GM12892 (cell line): ENCODE data around the gene STK32C.

Source experiments
- DNase-seq: peaks from one replicate; pipeline ENCODE4 v3.0.0; 2011; ENCODE audit not compliant: insufficient read length
- FAIRE-seq: peaks from 2 replicates; lab custom pipeline; 2011; peaks lifted over from hg19 to GRCh38; lab: Jason Lieb, UNC
- POLR2A ChIP-seq: IDR thresholded peaks from 2 replicates; pipeline ENCODE4 v1.6.1; 2011; ENCODE audit warnings: low read depth, low read length, control low read depth
- POLR2AphosphoS5 ChIP-seq: IDR thresholded peaks from 2 replicates; pipeline ENCODE4 v1.6.1; 2011; ENCODE audit warnings: low read depth, low read length, control low read depth
- TAF1 ChIP-seq: IDR thresholded peaks from 2 replicates; pipeline ENCODE4 v1.6.1; 2011; ENCODE audit warnings: low read depth, mild to moderate bottlenecking, control low read depth, low read length, borderline replicate concordance

Gene STK32C

GRCh38 chr10:132202070-132202970 is 105.4 kb downstream of the STK32C start:
- TF ChIP-seq TAF1 (no peak), POLR2A (no peak), POLR2AphosphoS5 (no peak)
- FAIRE-seq: no peak
- DNase-seq: no peak

DNA sequence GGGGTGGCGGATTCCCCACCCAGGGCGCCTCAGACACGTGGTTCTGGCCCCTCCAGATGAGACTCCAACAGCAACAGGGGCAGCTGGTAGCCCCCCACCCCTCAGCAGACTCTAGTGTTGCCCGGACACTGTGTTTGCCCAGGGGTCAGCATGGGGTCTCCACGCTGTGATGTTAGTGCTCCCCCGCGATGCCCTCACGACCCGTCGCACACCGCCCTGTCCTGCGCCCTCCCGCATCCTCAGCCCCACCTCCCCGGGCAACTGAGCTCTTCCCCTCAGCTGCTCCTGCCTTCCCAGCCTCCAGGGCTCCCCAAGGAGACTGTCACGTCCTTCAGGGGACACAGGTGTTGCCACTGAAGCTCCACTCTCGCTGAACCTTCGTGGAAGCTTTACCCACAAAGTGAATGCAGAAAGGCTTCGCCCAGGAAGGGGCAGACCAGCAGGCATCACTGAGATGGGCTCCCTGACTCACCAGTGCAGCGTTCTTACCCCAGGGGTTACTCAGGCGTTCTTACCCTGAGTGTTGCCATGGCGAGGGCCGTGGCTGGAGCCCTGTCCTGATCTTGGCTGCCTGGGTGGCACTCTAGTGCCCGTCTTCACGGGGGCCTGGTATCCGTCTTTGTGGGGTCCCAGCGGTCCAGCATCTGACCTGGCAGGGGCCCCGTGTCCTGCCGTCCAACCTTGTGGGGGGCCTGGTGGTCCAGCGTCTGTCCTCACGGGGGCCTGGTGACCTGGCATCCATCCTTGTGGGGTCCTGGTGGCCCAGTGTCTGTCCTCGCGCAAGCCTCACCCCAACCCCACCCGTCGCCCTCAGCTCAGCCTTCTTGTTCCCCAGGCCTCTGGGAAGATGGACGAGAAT is 106.4 kb downstream of the STK32C start:
- FAIRE-seq: no peak
- TF ChIP-seq POLR2AphosphoS5 (no peak), TAF1 (no peak), POLR2A (no peak)
- no peak for DNase-seq

GRCh38 chr10:132200344-132201110 is 107.2 kb downstream of the STK32C start:
- DNase-seq: no peak
- FAIRE-seq: no peak
- no peak for TF ChIP-seq POLR2A
- TF ChIP-seq TAF1: no peak
- no peak for TF ChIP-seq POLR2AphosphoS5

GRCh38 chr10:132199854-132200311 is 107.9 kb downstream of the STK32C start:
- TF ChIP-seq TAF1 (no peak), POLR2AphosphoS5 (no peak), POLR2A (no peak)
- DNase-seq (no peak), FAIRE-seq (no peak)

DNA sequence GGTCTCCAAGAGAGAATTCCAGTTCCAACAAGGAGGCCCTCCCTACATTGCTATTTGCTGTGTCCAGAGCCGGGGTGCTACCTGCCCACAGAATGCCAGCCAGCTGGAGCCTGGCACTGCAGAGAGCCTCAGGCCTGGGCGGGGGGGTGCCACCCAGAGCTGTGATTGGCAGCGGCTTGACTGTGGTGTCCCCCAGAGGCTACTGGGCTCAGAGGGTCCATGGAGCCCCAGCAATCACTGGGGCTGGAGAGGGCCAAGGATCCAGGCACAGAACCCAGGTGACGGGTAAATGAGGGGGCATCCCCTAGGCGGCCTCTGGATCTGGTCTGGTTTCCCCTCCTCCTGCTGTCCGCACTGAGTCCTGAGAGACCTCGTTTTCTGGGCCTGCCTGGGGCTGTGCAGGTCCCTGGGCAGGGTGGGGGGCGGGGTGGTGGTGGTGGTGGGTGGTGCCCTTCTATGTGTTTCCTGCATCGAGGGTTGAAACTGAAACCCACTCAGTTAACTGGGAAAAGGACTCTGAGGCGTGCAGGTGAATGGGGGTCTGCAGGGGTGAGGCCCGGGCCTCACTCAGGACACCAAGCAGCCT is 108.4 kb downstream of the STK32C start:
- DNase-seq: no peak
- FAIRE-seq: no peak
- TF ChIP-seq TAF1: no peak
- no peak for TF ChIP-seq POLR2AphosphoS5
- no peak for TF ChIP-seq POLR2A

GRCh38 chr10:132198381-132199181 is 109.2 kb downstream of the STK32C start:
- DNase-seq (no peak), FAIRE-seq (no peak)
- TF ChIP-seq POLR2A: no peak

DNA sequence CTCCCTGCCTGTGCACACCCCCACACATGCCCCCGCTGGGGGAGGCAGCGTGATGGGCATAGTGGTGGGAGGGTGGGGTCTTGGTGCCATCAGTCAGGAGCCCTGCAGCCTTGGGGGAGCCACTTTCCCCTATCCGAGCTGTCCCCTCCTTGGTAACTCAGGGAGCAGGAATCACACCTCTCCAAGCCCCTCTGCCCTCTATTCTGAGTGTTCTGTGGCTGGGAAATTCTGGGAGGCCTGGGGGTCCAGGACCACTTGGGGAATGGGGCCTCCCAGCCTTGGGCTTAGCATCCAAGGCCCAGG is 109.7 kb downstream of the STK32C start:
- FAIRE-seq (no peak), DNase-seq (no peak)
- no peak for TF ChIP-seq POLR2A
- TF ChIP-seq TAF1: no peak
- TF ChIP-seq POLR2AphosphoS5: no peak

- TF ChIP-seq POLR2AphosphoS5 (no peak), TAF1 (no peak), POLR2A (no peak)
- DNase-seq: no peak
- no peak for FAIRE-seq
These were observed 110.3 kb downstream of the STK32C start for GRCh38 chr10:132197271-132198067.

- TF ChIP-seq TAF1 (no peak), POLR2AphosphoS5 (no peak), POLR2A (no peak)
- no peak for FAIRE-seq
- no peak for DNase-seq
These were observed 111.3 kb downstream of the STK32C start for GRCh38 chr10:132196178-132197113.
